ENCODE measurements around the gene CTPS1.

DNA sequence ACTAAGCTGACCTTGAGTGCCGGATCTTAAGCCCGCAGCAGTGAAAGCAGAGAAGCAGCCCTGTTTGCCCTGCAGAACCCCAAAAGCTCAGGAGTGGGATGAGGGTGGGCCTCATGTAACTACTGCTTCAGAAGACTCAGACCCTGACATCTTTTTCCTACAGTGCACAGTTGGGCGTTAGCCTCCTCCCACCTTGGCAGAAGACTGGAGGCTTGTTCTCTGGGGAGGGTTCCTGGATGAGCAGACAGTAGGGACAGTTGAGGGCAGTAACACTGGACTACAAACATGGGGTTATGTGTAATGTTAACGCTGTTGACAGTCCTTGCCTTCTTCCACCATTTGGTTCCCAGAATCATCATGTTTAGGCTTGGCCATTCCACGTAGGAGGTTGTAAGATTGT, 9.6 kb downstream of the CTPS1 start:
- TF ChIP-seq CTCF (IDR thresholded peaks at IDR 0.05; ENCODE audit: poor library complexity, severe bottlenecking) (no peak), EP300 (conservative IDR thresholded peaks at IDR 0.05; ENCODE audit: poor library complexity, severe bottlenecking) (no peak)
